ENCODE results near the gene CLDN3. TPM values are rescaled to one million over a fixed set of nuclear protein-coding genes. Genes with fewer than 3 reads are reported as not detected.

The CLDN3 gene
- total and polyA plus RNA-seq, 2 of the 4 experiments (the other 2 are of a cell fraction): 0.12 to 0.18 TPM

- no peak overlapping the region for H2BK15ac ChIP-seq (ENCODE audit: low read depth, low read length)
- no peak overlapping the region for H2AK9ac ChIP-seq (replicated peaks; ENCODE audit: low read depth, low read length, poor library complexity)
- DNase-seq (no peak), ATAC-seq (ENCODE audit: low read depth) (no peak)
- WGBS, 2 experiments (ENCODE audit: extremely low coverage in 2 of 2, insufficient read length in 1 of 2): 40% methylated on average over 1 of the region's 8 CpGs; no CpG with 5 or more reads in 1 of the 2 experiments
- POLR2A ChIA-PET (ENCODE audit: unreplicated experiment): no interaction called here
- no peaks in the 10 kb centered on the region for H3K79me1 ChIP-seq (ENCODE audit: low read depth in 1 of 2, low read length in 2 of 2)
- no peak overlapping the region for H3K56ac ChIP-seq (ENCODE audit: extremely low read depth, insufficient read depth, low read length)
- intact Hi-C loops (cut with micrococcal nuclease): no loop called here
- H3K4ac ChIP-seq (ENCODE audit: low read depth, low read length): no peak overlapping the region
- no peaks in the 10 kb centered on the region for H3K4me1 ChIP-seq (ENCODE audit: control insufficient read depth, insufficient read depth, low read length)
- H2AFZ ChIP-seq (replicated peaks; ENCODE audit: low read length, poor library complexity): no peak overlapping the region
- no peaks in the 10 kb centered on the region for H3K9me1 ChIP-seq (ENCODE audit: insufficient read depth, low read length)
- H3K14ac ChIP-seq (replicated peaks; ENCODE audit: low read depth, low read length): no peak overlapping the region
- no peak overlapping the region for H4K91ac ChIP-seq (ENCODE audit: insufficient read depth, low read depth, low read length)
- H3K9ac ChIP-seq (ENCODE audit: low read depth, low read length): no peak overlapping the region
- BruUV-seq (replicated peaks): no TSS peak
- H2BK120ac ChIP-seq (ENCODE audit: low read depth, low read length): no peak overlapping the region
- H2BK20ac ChIP-seq (ENCODE audit: low read depth, low read length): no peak overlapping the region
- in situ Hi-C loops (cut with MboI; ENCODE audit: low sequenced_read_pairs): no loop called here
- no peaks in the 10 kb centered on the region for H3K9me3 ChIP-seq (ENCODE audit: control insufficient read depth, insufficient read depth, low read length)
- H2AK5ac ChIP-seq (ENCODE audit: low read depth, low read length): no peak overlapping the region
- H3K27me3 ChIP-seq (ENCODE audit: control insufficient read depth, insufficient read depth, low read length): peaks cover 3% of the 10 kb centered on the region
- no peak overlapping the region for H3K18ac ChIP-seq (ENCODE audit: low read depth, low read length)
- CTCF ChIA-PET: no interaction called here
- no peak overlapping the region for H3K4me2 ChIP-seq (ENCODE audit: low read depth, low read length)
- H4K5ac ChIP-seq (ENCODE audit: low read depth, low read length): no peak overlapping the region
- no peaks in the 10 kb centered on the region; the same call in 1 of the 2 replicates for H4K20me1 ChIP-seq (ENCODE audit: insufficient read depth, low read length)
- no peaks in the 10 kb centered on the region for H3K36me3 ChIP-seq (ENCODE audit: control insufficient read depth, insufficient read depth, low read length)
- H3K27ac ChIP-seq (ENCODE audit: insufficient read depth, low read length): no peak overlapping the region
- dilution Hi-C loops (cut with HindIII; ENCODE audit: low sequenced_read_pairs, unreplicated experiment): no loop called here
- no peak for TF ChIP-seq NFE2L2 (IDR thresholded peaks at IDR 0.05; ENCODE audit: low read depth, low read length)
- TF ChIP-seq CTCF (conservative IDR thresholded peaks at IDR 0.05; ENCODE audit: low read depth, low read length): no peak
- no peak for TF ChIP-seq ELK1 (IDR thresholded peaks at IDR 0.05; ENCODE audit: borderline replicate concordance, low read depth, low read length)
- H3K4me3 ChIP-seq (ENCODE audit: insufficient read depth, low read depth, low read length): no peak overlapping the region
- no peak overlapping the region for H4K8ac ChIP-seq (ENCODE audit: low read depth in 2 of 2, low read length in 2 of 2)
- no peak overlapping the region for H3K23ac ChIP-seq (ENCODE audit: low read depth, low read length)
- no peak overlapping the region for H2BK5ac ChIP-seq (ENCODE audit: low read depth, low read length, poor library complexity, severe bottlenecking)
Measured at GRCh38 chr7:73761854-73762658, 8.0 kb downstream of the CLDN3 start.
